HK-2 (cell line): Measurements from ENCODE around the gene UNC93B1.

ENCODE experiments used
- DNase-seq: peaks from one replicate; pipeline ENCODE4 v3.0.0-alpha.2; 2018; ENCODE audit not compliant: unreplicated experiment

The UNC93B1 gene

DNA sequence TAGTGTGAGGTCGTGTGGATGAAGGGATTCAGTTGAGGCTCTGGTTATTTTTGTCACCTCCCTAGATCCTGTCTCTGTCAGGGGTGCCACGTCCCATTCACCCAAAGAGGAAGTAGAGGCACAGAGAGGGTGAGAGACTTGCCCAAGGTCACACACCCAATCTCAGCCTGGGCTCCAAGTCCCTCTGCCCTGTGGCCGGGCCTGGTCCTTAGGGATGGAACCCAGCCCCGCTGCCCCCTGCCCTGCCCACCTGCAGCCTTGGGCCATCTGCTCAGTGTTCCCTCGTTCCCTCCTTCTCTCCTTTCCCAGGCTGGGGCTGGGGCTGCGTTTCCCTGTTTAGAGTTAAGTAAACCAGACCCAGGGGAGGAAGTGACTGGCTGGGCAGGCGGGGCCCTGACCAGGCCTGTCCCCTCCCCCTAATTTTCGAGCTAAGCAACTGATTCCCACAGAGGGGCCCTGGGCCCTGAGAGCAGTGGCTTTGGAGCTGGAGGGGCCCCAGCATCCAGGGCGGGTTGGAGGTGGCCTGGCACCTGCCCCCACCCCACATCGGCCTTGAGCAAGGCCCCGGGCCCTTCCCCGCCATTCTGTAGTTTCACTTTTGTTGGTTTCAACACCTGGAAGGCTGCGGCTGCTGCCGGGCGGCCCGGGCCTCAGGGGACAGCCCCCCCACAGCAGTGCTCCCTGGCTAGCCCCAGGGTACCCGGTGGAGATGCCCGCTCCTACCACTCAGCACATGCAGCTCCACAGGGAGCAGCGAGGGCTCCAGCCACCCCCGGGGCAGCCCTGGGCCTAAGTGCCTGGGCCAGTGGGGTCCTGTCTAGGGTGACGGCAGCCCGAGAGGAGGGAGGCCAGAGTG lies 36.4 kb upstream of the UNC93B1 start:
- no peak for DNase-seq

DNA sequence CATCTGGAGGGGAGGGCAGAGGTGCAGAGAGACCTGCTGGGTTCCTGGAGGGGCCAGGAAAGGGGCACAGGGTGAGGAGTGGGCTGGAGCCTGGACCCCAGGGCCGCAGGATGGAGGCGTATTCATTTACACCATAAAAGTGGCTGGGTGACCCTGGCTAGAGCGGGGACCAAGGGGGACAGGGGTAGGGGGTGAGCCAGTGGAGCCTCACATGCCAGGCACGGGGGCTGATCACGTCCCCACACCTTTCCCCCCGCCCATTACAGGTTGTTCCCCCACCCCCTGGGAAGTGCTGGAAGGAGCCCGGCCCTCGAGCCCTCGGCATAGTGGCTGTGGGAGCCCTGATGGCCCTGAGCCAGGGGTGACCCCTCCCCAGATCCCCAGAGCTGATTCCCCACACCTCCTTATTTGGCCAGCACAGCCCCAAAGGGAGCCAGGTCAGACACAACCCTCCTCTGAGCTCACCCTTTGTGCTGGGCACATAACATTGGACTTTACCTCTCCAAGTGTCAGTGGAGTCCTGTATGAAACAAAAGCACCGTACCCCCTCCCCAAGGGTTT lies 35.7 kb upstream of the UNC93B1 start:
- no peak for DNase-seq

DNA sequence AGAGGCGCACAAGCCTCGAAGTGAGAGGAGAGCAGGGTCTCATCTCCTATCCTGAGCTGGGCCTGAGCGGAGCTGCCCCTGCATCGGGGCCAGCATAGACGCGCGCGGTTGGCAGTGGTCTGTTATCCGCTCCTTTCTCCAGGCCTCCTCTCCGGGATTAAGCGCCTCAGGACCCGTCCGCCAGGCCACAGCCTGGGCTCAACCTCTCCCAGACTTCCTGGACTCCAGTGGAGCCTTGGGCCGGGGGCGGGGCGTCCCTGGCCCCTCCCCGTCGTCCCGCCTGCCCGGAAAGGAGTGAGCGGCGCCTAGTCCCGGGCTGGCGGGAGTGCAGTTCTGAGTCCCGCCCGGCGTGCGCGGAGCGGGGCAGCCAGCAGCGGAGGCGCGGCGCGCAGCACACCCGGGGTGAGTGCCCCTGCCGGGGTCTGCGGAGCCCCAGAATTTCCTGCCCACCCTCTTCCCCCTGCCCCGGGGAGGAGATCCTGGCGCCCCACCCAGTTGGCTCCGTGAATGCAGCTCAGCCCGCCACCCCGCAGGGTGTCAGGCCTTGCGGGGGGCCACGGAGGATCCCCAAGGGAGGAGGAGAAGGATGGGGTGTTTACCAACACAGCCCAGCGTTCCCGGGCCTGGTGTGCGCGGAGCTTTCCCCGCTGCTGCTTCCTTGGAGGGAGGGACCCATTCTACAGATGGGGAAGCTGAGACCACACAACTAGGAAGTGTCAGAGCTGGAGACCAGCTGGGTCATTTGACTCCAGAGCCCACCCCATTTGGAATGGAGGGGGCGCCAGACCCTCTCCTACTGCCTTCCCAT lies 35.0 kb upstream of the UNC93B1 start, which contains the start of gene TCIRG1:
TCIRG1 (plus strand) TSS at position 308 of the 808 bp plus-strand sequence. CDS start 2,247 bp downstream, outside the sequence.
- peak; percentile 79 for DNase-seq

DNA sequence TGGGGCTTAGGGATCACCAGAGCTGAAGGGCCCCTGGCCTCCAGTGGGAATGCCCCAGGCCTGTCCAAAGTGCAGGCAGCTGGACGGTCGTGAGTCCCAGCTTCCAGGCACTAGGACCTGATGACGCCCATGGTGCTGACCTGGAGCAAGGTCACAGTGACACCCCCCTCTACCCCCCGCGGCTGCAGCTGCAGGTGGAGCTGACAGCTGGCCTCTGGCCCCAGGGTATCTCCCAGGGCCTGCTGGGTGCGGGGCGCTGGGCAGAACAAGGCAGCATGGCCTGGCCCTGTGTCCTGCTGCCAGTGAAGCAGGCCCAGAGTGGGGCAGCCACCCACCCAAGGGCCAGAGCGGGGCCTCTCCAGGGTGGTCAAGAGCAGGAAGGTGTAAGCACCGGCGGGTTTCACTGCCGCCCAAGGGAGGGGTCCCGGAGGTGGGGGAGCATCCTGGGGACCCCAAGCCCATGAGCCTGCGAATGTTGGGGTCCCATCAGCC lies 34.4 kb upstream of the UNC93B1 start:
- DNase-seq = no peak

DNA sequence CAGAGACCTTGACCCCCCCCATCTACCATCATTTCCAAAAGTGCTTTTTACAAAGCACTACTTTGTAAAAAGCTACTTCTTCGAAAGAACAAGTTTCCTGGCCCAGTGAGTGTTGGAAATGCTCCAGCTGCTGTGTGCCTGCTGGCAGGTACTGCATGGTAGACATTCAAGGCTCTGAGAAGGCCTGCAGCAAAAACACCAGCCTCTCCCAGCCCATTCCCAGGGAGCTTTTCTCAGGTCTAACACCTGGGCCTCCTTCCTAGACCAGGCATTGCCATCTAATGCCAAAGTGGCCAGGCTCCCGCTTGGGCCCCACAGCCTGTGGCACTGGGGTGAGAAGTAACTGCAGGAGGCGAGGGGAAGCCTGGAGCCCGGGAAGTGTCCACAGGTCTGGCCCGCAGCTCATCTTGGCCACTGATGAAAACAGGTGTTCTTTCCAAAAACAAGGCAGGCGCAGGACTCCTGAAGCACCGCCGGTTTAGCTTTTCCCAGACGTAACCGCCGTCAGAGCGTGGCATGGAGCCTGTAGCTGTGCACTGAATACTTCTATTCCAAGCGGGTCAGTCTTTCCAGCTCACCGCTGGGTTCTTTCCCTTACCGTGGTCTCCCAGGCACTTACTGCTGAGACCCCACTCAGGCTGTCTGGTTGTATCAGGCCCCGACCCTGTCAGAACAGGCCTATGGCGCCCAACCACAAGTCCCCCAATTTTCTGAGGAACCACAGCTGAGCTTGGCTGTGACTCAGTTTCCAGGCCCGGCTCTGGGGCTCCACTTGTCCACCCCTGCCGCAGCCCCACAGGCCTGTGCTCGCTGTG lies 33.7 kb upstream of the UNC93B1 start:
- DNase-seq = no peak

DNA sequence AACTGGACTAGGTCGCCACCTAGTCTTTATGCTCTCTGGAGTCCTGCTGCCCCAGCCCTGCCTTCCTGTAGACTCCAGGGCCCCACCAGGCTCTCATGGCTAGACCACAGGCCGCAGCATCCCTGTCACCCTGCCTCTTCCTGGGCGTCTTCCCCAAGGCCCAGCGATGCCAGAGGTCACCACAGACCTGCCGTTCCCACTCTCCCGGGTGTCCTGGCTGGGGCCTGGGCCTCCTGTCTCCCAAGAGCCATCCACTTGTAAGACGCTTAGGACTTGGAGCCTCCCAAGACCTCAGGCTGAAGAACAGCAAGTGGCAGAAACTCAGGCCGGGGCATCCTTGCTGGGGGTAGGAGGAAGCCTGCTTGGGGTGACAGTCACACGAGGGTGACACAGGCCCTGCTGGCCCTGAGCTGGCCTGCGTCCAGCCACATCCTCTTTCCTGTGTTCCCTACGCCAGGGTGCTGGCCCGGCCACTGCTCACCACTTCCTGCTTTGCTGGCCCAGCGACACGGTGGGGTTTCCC lies 32.9 kb upstream of the UNC93B1 start:
- no peak for DNase-seq

DNA sequence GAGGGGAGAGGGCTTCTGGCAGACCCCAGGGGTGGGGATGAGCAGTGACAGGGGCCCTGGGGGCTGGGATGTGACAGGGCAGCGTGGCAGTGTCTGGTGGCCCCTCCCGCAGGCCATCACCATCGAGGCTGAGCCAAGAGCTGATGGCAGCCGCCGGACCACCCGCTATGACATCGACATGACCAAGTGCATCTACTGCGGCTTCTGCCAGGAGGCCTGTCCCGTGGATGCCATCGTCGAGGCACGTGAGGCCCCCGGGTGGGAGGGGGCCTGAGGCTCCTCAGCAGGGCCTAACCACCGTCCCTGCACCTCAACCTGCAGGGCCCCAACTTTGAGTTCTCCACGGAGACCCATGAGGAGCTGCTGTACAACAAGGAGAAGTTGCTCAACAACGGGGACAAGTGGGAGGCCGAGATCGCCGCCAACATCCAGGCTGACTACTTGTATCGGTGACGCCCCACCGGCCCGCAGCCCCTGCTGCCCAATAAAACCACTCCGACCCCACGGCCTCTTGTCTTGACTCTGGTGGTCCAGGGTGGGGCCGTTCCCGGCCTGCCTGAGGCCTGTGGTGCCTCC lies 32.3 kb upstream of the UNC93B1 start:
- DNase-seq = no peak

DNA sequence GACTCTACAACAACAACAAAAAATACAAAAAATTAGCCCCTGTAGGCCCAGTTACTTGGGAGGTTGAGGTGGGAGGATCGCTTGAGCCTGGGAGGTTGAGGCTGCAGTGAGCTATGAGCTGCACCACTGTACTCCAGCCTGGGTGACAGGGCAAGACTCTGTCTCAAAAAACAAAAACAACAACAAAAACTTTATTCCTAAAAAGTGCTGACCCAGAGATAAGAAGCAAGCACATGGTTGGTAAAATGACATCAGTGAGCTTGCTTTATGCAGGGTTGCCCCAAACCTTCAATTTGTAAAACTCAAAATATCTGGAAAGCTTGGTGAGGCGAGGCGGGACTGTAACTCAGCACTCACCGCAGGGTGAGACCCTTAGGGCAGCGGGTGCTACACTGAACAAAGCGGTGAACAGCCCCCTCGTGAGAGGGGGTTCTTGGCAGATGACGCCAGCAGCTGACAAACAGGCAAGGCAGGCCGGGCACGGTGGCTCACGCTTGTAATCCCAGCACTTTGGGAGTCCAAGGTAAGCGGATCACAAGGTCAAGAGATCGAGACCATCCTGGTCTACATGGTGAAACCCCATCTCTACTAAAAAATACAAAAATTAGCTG lies 31.5 kb upstream of the UNC93B1 start:
- DNase-seq = no peak

DNA sequence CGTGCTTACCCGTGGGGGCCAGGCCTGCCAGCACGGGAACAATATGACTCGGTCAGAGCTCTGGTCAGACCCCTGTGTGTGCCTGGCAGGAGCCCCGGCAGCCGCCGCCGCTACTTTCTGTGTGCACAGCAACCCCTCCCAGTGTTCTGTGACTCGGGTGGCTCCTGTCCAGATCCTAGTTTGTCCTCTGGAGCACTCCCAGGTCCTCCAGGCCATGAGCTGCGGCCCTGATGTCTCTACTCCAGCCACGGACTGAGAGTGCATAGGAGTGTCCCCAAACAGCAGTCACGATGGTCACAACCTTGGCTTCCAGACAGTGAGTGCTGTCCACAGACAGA lies 29.8 kb upstream of the UNC93B1 start:
- no peak for DNase-seq

DNA sequence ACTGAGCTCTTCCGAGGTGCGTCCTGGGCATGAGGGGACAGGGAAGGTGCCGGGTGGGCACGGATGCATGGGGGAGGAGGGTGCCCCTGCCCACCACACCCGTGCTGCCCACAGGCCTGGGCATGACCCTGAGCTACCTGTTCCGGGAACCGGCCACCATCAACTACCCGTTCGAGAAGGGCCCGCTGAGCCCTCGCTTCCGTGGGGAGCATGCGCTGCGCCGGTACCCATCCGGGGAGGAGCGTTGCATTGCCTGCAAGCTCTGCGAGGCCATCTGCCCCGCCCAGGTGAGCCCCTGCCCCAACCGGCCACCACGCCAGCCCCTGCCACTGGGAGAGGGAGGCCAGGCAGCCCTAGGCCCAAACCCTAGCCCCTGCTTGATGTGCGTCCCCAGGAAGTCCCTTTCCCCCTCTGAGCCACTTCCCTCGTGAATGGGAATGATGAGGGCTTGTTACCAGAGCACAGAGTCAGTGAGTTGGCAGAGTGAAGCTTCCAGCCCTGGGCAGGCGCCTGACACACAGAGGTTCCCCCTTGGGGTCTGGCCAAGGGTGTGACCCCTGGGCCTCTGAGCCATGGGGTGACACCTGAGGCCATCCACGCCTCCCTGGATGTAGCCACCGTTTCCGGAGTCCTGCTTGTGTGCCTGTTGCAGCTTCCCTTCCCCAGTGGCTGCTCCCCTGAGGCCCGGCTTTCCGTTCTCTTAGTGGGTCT lies 29.3 kb upstream of the UNC93B1 start:
- DNase-seq = no peak

DNA sequence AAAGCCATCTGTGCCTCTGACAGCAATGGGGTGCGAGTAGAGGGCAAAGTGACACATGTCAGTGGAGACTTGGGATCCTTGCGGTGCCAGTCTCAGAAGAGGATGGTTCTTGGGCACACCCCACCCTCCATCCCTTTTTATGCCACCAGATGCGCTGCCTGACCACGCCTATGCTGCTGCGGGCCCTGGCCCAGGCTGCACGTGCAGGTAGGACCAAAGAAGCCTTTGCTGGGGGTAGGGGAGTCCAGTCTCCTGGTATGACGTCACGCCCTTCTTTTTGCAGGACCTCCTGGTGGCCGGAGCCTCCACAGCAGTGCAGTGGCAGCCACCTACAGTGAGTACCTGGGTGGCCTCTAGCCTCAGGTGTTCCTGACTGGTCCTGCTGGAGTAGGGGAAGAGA lies 28.1 kb upstream of the UNC93B1 start:
- no peak for DNase-seq

DNA sequence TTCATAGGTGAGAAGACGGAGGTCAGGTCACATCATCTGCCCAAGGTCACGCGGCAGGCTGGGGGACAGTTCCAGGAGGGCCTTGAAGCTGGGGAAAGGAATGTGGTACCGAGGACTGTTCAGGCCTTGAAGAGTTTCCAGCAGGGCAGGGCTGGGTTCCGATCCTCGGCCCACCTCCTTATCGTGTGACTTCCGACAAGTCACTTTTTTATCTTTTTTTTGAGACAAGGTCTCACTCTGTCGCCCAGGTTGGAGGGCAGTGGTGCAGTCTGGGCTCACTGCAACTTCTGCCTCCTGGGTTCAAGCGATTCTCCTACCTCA lies 27.2 kb upstream of the UNC93B1 start:
- no peak for DNase-seq

DNA sequence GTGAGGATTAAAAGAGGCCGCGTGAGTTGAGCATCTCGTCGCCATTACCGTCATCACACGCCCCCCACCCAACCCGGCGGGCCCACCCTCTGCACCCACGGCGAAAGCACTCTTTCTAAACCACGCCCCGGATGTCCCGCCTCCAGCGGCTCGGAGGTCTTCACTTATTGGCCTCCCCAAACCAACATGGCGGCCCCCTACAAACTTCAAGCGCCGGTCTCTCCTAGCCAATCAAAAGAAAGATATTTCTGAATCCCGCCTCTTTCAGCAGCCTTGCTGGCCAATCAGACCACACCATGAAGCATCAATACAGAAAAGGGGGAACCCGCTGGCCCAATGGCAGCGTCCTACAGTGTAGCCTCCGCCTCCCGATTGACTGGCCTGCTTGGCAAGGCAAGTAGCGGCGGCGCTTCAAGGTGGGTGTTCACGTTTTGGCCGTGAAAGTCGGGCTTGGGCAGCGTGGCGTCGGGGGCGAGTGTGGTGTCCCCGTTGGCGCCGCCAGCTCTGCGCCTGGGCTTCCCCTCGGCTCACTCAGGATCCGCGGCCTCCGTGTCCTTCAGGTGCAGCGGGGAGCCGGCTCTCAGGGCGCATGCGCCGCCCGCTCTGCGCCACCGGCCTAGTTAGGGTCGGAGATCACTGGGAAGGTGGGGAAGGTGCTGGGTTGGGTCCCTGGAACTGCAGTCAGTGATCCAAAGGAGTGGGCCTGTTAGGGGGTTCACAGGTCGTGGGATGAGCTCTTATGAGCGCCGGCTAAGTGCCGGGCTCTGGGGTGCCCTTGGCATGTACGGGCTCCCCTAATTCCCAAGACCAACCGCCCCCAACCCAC lies 26.6 kb upstream of the UNC93B1 start, which contains the start of gene NDUFS8:
NDUFS8 (plus strand) TSS at position 364 of the 826 bp plus-strand sequence. CDS start 1,471 bp downstream, outside the sequence.
- DNase-seq = peak; percentile 87

DNA sequence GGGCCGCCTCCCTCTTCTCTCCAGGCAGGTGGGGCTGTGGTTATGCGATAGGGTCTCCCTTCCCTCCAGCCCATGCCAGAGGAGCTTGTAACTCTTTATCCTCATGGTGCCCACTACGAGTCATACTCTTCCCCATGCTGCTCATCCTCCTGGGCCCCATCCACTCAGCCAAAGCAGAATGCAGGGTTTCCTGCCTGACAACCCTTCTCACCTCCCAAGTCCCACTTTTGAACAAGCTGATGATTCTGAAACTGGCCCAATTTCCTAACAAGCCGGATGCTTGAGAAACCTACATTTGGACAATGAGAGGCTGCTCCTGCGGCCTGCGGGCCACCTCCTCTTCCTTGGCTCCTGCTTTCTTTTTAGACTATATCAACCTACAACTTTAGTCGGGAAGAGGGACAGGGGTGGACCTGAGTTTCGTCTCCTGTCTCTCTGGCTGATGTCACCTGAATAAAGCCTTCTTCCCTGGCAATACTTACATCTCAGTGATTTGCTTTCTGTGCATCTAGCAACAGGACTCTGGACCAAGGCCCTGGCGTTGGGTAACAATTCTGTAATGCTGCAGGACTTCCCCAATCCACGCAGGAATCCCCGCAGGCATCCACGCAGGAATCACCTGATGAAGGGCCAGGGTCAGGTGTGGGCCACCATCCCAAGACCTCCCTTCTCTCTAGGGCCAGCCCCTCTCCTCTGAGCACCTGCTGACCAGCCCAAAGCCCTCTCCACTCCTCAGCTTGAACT lies 25.1 kb upstream of the UNC93B1 start:
- DNase-seq = no peak

DNA sequence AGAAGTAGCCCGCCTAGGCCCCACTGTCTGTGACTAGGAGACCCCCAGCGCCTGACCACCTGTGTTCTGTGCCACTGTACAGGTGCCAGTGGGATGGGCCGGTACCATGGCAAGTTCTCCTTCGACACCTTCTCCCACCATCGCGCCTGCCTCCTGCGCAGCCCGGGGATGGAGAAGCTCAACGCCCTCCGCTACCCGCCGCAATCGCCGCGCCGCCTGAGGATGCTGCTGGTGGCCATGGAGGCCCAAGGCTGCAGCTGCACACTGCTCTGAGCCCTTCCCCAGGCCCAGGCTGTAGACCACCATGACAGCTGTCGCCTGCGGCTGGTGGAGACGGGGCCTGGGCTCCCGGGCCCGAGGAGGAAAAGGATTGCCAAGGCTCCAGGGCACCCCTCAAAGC lies 23.8 kb upstream of the UNC93B1 start:
- no peak for DNase-seq

DNA sequence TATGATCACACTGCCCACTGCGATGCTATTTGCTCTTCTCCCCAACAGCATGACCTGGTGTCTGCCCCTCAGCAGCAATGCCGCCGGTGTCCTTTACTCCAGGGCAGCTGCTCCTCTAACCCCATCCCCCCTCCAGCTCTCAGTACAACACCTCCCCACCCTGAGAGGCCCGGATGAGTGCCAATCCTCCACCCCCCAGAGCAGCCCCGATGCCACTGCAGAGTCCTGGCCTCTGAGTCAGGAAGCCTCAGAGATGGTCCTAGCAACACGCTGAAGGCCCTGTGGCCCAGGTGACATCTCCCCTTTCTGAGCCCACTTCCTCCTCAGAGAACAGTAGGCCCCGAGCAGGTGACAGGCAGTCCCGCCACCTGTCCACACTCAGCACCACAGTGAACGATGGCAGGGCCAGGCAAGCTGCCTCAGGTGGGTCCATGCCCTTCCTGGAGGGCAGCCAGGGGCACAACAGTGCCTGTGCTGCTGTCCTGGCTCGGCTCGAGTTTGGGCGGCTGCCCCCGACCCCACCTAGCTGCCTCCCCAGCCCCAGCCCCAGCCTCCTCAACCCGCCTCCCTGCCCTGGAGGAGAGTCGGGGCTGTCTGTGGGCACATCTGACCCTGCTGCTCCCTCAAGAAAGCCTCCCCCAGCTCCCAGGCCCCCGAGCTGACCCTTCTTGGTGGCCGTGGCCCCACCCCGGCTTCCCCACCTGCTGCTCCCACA lies 22.7 kb upstream of the UNC93B1 start:
- no peak for DNase-seq

DNA sequence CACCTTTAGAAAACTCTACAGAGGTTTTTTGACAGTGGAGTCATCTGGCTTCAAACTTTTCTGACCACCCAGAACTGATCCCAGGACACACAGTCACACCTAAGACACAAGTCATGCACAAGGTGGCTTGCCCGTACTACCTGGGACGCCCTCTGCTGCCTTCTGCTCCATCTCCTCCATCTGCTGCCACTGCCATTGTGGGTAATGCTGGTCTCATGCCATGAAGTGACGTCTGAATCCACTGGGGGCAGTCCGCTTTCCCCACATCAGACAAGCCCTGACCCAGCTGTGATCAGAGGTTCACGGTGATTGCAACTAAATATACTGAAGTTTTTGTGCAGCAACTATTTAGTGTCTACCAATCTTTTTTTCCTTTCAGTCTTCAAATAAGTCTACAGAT lies 21.1 kb upstream of the UNC93B1 start:
- DNase-seq = no peak

DNA sequence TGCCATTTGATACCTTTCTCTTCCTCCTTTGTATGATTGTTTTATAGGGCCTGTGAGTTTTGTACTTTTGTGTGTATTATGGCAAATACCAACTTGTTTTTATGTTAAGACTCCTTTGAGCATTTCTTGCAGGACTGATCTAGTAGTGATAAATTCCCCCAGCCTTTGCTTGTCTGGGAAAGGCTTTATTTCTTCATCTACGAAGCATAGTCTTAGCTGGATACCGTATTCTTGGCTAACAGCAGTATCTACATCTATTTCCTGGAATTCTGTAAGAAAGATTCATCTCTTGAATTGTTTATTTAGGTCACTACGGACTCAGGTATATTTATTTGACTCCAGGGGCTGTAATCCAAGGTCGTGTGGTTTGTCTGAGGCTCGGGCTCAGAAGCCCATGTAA lies 20.6 kb upstream of the UNC93B1 start:
- no peak for DNase-seq
